H1 (cell line): ENCODE results near the gene NCOA1.

Experiments
- CTCF ChIP-seq, 3 experiments: IDR thresholded peaks; 1 replicate in 2 of 3; 2 replicates in 1 of 3; pipeline versions ENCODE4 v1.5.1 to v1.6.1; 2011; ENCODE audit warnings: low read length in 3 of 3, mild to moderate bottlenecking in 3 of 3, inconsistent platforms in 2 of 3, low read depth in 1 of 3, moderate library complexity in 1 of 3; ENCODE audit not compliant: insufficient read depth in 1 of 3; ENCODE audit errors: control extremely low read depth in 1 of 3
- TF ChIP-seq, protein P1 (sequence below): IDR thresholded peaks from 2 replicates; pipeline ENCODE4 v1.6.1; 2011; ENCODE audit warnings: low read length, improper control_type of control experiment

DNA sequence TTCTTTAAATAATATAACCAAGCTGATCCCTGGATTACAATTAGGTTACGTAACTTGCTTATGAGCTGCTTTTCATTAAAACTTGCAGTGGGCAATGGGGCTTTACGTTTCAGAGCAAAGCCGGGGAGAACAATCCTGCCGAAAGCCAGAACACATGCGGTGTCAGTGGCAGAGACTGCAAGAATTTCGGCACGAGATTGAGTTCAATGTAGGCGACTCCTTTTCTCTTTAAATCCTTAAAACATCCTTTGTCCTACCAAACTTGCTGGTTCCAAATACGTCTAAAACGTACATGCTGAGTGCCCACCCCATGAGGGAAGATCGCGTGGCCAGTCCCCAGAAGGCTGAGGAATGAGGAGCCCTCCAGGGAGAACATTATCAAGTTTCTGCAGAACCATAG lies 36.8 kb upstream of the NCOA1 start:
- TF ChIP-seq, protein P1, sequence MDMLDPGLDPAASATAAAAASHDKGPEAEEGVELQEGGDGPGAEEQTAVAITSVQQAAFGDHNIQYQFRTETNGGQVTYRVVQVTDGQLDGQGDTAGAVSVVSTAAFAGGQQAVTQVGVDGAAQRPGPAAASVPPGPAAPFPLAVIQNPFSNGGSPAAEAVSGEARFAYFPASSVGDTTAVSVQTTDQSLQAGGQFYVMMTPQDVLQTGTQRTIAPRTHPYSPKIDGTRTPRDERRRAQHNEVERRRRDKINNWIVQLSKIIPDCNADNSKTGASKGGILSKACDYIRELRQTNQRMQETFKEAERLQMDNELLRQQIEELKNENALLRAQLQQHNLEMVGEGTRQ = no peak
- no peak for TF ChIP-seq CTCF (IDR thresholded peaks at IDR 0.05; ENCODE audit: control extremely low read depth in 1 of 3, insufficient read depth in 1 of 3, low read depth in 1 of 3, low read length in 3 of 3)
